Esophagus muscularis mucosa (tissue), 4 donors: ENCODE measurements around the gene CACNG7.

ENCODE experiments used
- EP300 ChIP-seq: sonication (generic); formaldehyde crosslinking; IDR thresholded peaks from one replicate; pipeline ENCODE4 v1.6.1; 2017; ENCODE audit warnings: antibody characterized with exemption
- POLR2A ChIP-seq: fragments of 450-650 bp; IDR thresholded peaks from one replicate; pipeline ENCODE4 v1.6.1; 2017; ENCODE audit warnings: antibody characterized with exemption, moderate library complexity, mild to moderate bottlenecking, low read depth
- TF ChIP-seq, protein P1 (sequence below), 3 experiments: fragments of 200-600 bp in 2 of 3; fragments of 450-650 bp in 1 of 3; sonication (generic) in 2 of 3; IDR thresholded peaks; one replicate each; pipeline ENCODE4 v1.5.1; 2017 to 2019; ENCODE audit warnings: antibody characterized with exemption in 3 of 3, mild to moderate bottlenecking in 2 of 3, moderate library complexity in 1 of 3

DNA sequence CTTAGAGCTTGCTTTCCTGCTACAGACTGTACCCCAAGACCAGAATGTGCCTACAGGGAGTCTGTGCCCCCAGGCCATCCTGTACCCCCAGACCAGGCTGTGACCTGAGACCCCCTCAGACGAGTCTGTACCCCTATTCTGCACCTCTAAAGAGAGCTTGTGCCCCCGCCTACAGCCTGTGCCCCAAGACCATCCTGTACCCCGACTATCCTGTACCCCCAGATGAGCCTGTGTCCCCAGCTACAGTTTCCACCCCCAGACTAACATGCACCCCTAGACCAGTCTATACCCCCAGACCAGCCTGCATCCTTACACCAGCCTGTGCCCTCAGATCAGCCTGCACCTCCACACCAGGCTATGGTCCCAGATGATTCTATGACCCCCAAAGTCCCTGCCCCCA, 84.4 kb downstream of the CACNG7 start:
- TF ChIP-seq, protein P1, sequence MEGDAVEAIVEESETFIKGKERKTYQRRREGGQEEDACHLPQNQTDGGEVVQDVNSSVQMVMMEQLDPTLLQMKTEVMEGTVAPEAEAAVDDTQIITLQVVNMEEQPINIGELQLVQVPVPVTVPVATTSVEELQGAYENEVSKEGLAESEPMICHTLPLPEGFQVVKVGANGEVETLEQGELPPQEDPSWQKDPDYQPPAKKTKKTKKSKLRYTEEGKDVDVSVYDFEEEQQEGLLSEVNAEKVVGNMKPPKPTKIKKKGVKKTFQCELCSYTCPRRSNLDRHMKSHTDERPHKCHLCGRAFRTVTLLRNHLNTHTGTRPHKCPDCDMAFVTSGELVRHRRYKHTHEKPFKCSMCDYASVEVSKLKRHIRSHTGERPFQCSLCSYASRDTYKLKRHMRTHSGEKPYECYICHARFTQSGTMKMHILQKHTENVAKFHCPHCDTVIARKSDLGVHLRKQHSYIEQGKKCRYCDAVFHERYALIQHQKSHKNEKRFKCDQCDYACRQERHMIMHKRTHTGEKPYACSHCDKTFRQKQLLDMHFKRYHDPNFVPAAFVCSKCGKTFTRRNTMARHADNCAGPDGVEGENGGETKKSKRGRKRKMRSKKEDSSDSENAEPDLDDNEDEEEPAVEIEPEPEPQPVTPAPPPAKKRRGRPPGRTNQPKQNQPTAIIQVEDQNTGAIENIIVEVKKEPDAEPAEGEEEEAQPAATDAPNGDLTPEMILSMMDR (IDR thresholded peaks at IDR 0.05): no peak
- TF ChIP-seq POLR2A: no peak
- TF ChIP-seq EP300: no peak
